Upper lobe of left lung (tissue), 4 donors: Measurements from ENCODE around the gene CHMP2A.

Source experiments
- CTCF ChIP-seq, 6 experiments: fragments of 450-650 bp in 4 of 6; fragments of 200-600 bp in 2 of 6; sonication (generic) in 2 of 6; IDR thresholded peaks; one replicate each; pipeline ENCODE4 v1.5.1; 2016 to 2019; ENCODE audit warnings: antibody characterized with exemption in 6 of 6
- POLR2AphosphoS5 ChIP-seq, 2 donors: sonication (generic); formaldehyde crosslinking; IDR thresholded peaks; one replicate each; pipeline ENCODE4 v1.5.1; 2017; ENCODE audit warnings: antibody characterized with exemption in 2 of 2

- no peak for TF ChIP-seq CTCF (IDR thresholded peaks at IDR 0.05)
- TF ChIP-seq POLR2AphosphoS5 (IDR thresholded peaks at IDR 0.05): no peak
Measured at GRCh38 chr19:58555920-58556621, 1.2 kb upstream of the CHMP2A start.
